Measurements from ENCODE around the gene COMMD1. TPM values are rescaled to one million over a fixed set of nuclear protein-coding genes. Genes with fewer than 3 reads are reported as not detected.

The COMMD1 gene
- total RNA-seq, 1 experiment from 2014 or later: 31.7 TPM

- Histone ChIP-seq H3K9me3 (ENCODE audit: low read length) (no peaks in the 10 kb centered on the region), H4K20me1 (ENCODE audit: low read length) (no peaks in the 10 kb centered on the region), H3F3A (ENCODE audit: low read length, unreplicated experiment) (no peaks in the 10 kb centered on the region), H3K9me2 (replicated peaks; ENCODE audit: low read length) (no peaks in the 10 kb centered on the region), H3K4me1 (ENCODE audit: insufficient read depth, low read length) (no peaks in the 10 kb centered on the region), H3K9ac (ENCODE audit: low read length) (no peak overlapping the region), H3K4me3 (ENCODE audit: low read length) (no peak overlapping the region), H2AFZ (ENCODE audit: low read length) (no peak overlapping the region), H3K4me2 (ENCODE audit: low read length) (no peak overlapping the region), H3K36me3 (ENCODE audit: low read depth, low read length) (no peaks in the 10 kb centered on the region), H3K79me2 (ENCODE audit: low read length) (no peaks in the 10 kb centered on the region), H3K27ac (ENCODE audit: low read length) (no peak overlapping the region), H3K27me3 (ENCODE audit: low read length) (no peaks in the 10 kb centered on the region)
- ATAC-seq (no peak), DNase-seq (no peak)
- intact Hi-C loops (cut with micrococcal nuclease): no loop called here
- TF ChIP-seq EZH2 (IDR thresholded peaks at IDR 0.05; ENCODE audit: low read length, unreplicated experiment) (no peak), CTCF (conservative IDR thresholded peaks at IDR 0.05; ENCODE audit: low read depth, low read length) (no peak), EZH2phosphoT487 (IDR thresholded peaks at IDR 0.05; ENCODE audit: borderline replicate concordance, low read length) (no peak)
- ChIA-PET CTCF (no interaction called here), POLR2A (ENCODE audit: unreplicated experiment) (no interaction called here)
- no TSS peak for BruUV-seq (replicated peaks)
Observed at GRCh38 chr2:62109554-62109953, 204.1 kb downstream of the COMMD1 start.

GRCh38 chr2:62110415-62111025, 205.0 kb downstream of the COMMD1 start:
- TF ChIP-seq CTCF (conservative IDR thresholded peaks at IDR 0.05; ENCODE audit: low read depth, low read length) (no peak), EZH2phosphoT487 (IDR thresholded peaks at IDR 0.05; ENCODE audit: borderline replicate concordance, low read length) (no peak), EZH2 (IDR thresholded peaks at IDR 0.05; ENCODE audit: low read length, unreplicated experiment) (no peak)
- intact Hi-C loops (cut with micrococcal nuclease): no loop called here
- CTCF ChIA-PET: no interaction called here
- POLR2A ChIA-PET (ENCODE audit: unreplicated experiment): no interaction called here
- BruUV-seq (replicated peaks): no TSS peak
- ATAC-seq (no peak), DNase-seq (no peak)
- H2AFZ ChIP-seq (ENCODE audit: low read length): no peak overlapping the region
- H3K9me2 ChIP-seq (replicated peaks; ENCODE audit: low read length): no peaks in the 10 kb centered on the region
- no peaks in the 10 kb centered on the region for H4K20me1 ChIP-seq (ENCODE audit: low read length)
- no peaks in the 10 kb centered on the region for H3F3A ChIP-seq (ENCODE audit: low read length, unreplicated experiment)
- no peaks in the 10 kb centered on the region for H3K4me1 ChIP-seq (ENCODE audit: insufficient read depth, low read length)
- no peaks in the 10 kb centered on the region for H3K9me3 ChIP-seq (ENCODE audit: low read length)
- no peak overlapping the region for H3K9ac ChIP-seq (ENCODE audit: low read length)
- H3K27ac ChIP-seq (ENCODE audit: low read length): no peak overlapping the region
- no peaks in the 10 kb centered on the region for H3K36me3 ChIP-seq (ENCODE audit: low read depth, low read length)
- H3K4me3 ChIP-seq (ENCODE audit: low read length): no peak overlapping the region
- H3K4me2 ChIP-seq (ENCODE audit: low read length): no peak overlapping the region
- no peaks in the 10 kb centered on the region for H3K27me3 ChIP-seq (ENCODE audit: low read length)
- no peaks in the 10 kb centered on the region for H3K79me2 ChIP-seq (ENCODE audit: low read length)

- CTCF ChIA-PET: no interaction called here
- Histone ChIP-seq H3K4me2 (ENCODE audit: low read length) (no peak overlapping the region), H3K27ac (ENCODE audit: low read length) (no peak overlapping the region), H3K36me3 (ENCODE audit: low read depth, low read length) (no peaks in the 10 kb centered on the region), H3K9ac (ENCODE audit: low read length) (no peak overlapping the region), H3K9me3 (ENCODE audit: low read length) (no peaks in the 10 kb centered on the region), H3K79me2 (ENCODE audit: low read length) (no peaks in the 10 kb centered on the region), H3K9me2 (replicated peaks; ENCODE audit: low read length) (no peaks in the 10 kb centered on the region), H3K27me3 (ENCODE audit: low read length) (no peaks in the 10 kb centered on the region), H3K4me1 (ENCODE audit: insufficient read depth, low read length) (no peaks in the 10 kb centered on the region), H3K4me3 (ENCODE audit: low read length) (no peak overlapping the region), H2AFZ (ENCODE audit: low read length) (no peak overlapping the region), H4K20me1 (ENCODE audit: low read length) (no peaks in the 10 kb centered on the region), H3F3A (ENCODE audit: low read length, unreplicated experiment) (no peaks in the 10 kb centered on the region)
- ATAC-seq: no peak
- BruUV-seq (replicated peaks): no TSS peak
- intact Hi-C loops (cut with micrococcal nuclease): no loop called here
- no peak for DNase-seq
- POLR2A ChIA-PET (ENCODE audit: unreplicated experiment): no interaction called here
- TF ChIP-seq EZH2phosphoT487 (IDR thresholded peaks at IDR 0.05; ENCODE audit: borderline replicate concordance, low read length) (no peak), CTCF (conservative IDR thresholded peaks at IDR 0.05; ENCODE audit: low read depth, low read length) (no peak), EZH2 (IDR thresholded peaks at IDR 0.05; ENCODE audit: low read length, unreplicated experiment) (no peak)
Observed at GRCh38 chr2:62112179-62112578, 206.7 kb downstream of the COMMD1 start.

Data from PC-3 (cell line).